Right lobe of liver (tissue), 6 donors: Measurements from ENCODE around the gene EXOC4. TPM values are rescaled to one million over a fixed set of nuclear protein-coding genes. Genes with fewer than 3 reads are reported as not detected.

Experiments used
- ATAC-seq, 4 donors: fragments of 200-7000 bp; cut with Tn5 transposase; one replicate each; pipeline ENCODE4 v1.9.1; 2020; ENCODE audit warnings: mild to moderate bottlenecking in 4 of 4, moderate library complexity in 4 of 4
- DNase-seq, 3 donors: peaks; one replicate each; pipeline ENCODE4 v3.0.0-alpha.2; 2020
- H3K27ac ChIP-seq, 3 donors: fragments of 200-600 bp; one replicate each; pipeline ENCODE4 v1.8.0; 2022
- H3K27me3 ChIP-seq, 2 donors: fragments of 200-600 bp; one replicate each; pipeline ENCODE4 v1.8.0; 2022
- H3K36me3 ChIP-seq, 4 donors: fragments of 200-600 bp; sonication (generic) in 1 of 4; one replicate each; pipeline versions ENCODE4 v1.5.1 to v1.8.0; 2017 to 2022; ENCODE audit warnings: control low read depth in 1 of 4
- H3K4me1 ChIP-seq, 4 donors: fragments of 200-600 bp; sonication (generic) in 1 of 4; one replicate each; pipeline versions ENCODE4 v1.5.1 to v1.8.0; 2017 to 2022; ENCODE audit warnings: control low read depth in 1 of 4
- H3K4me3 ChIP-seq, 3 donors: fragments of 200-600 bp; one replicate each; pipeline ENCODE4 v1.8.0; 2022
- H3K9me3 ChIP-seq, 4 donors: fragments of 200-600 bp; sonication (generic) in 1 of 4; one replicate each; pipeline versions ENCODE4 v1.5.1 to v1.8.0; 2017 to 2022; ENCODE audit warnings: control low read depth in 1 of 4
- CTCF ChIP-seq, 4 donors: fragments of 200-600 bp in 3 of 4; fragments of 450-650 bp in 1 of 4; IDR thresholded peaks; one replicate each; pipeline versions ENCODE4 v1.5.1 to v1.8.0; 2016 to 2022; ENCODE audit warnings: antibody characterized with exemption in 4 of 4, mild to moderate bottlenecking in 2 of 4
- POLR2A ChIP-seq: fragments of 450-650 bp; IDR thresholded peaks from one replicate; pipeline ENCODE4 v1.6.1; 2017; ENCODE audit warnings: antibody characterized with exemption, mild to moderate bottlenecking
- WGBS: methylation state at CpG from one replicate; pipeline ENCODE4 v1.1.6; 2018; ENCODE audit warnings: low coverage, low lambda C conversion rate; ENCODE audit not compliant: insufficient coverage; ENCODE audit errors: missing lambda C conversion rate; 5-methylcytosine and 5-hydroxymethylcytosine counted together
- intact Hi-C, 2 donors: fragments of 100-400 bp; cut with DNase I; formaldehyde crosslinking; loops; one replicate each; pipeline versions ENCODE4 v1.11.2 to v1.14.1; 2022
- total RNA-seq, 6 experiments: library from RNA; depleted of rRNA in 2 of 6; stranded (reverse); fragments of >200 nt in 2 of 6; fragmentation: NEBNext Ultra II Directional in 3 of 6; extraction: Animal tissue kit (Norgen Biotek cat#: 25700) in 3 of 6; gene quantifications; one replicate each; pipeline versions ENCODE4 v1.1.0 to v1.2.4, GENCODE V29; 2016 to 2023
- donor health status: DM: no; HTN: yes; CAD: no.
- donor health status: DM: no; HTN: no; CAD: no.
- donor health status: DM: no; HTN: no; CAD: no.
- donor health status: DM: no; HTN: yes; CAD: no.
- donor health status: DM: no; HTN: yes; CAD: no.

Gene EXOC4
- total RNA-seq, 6 experiments from 2014 or later = 23.7 to 33.5 (median 30.0) TPM

GRCh38 chr7:133290676-133291333, 37.9 kb downstream of the EXOC4 start:
- ATAC-seq = no peak
- no peak for TF ChIP-seq CTCF (IDR thresholded peaks at IDR 0.05)
- TF ChIP-seq POLR2A = no peak
- Histone ChIP-seq H3K9me3 (no peaks in the 10 kb centered on the region), H3K27me3 (no peaks in the 10 kb centered on the region), H3K36me3 (peaks cover 0 to 12% (median 0%) of the 10 kb centered on the region in 4 donors), H3K4me3 (no peak overlapping the region), H3K4me1 (no peaks in the 10 kb centered on the region), H3K27ac (no peak overlapping the region)
- DNase-seq = no peak
- WGBS = 76% methylated on average over 3 of the region's 3 CpGs
- intact Hi-C loops = no loop called here

- no peak overlapping the region for H3K27ac ChIP-seq
- no peak for DNase-seq
- no peaks in the 10 kb centered on the region for H3K9me3 ChIP-seq
- H3K36me3 ChIP-seq = peaks cover 0 to 12% (median 0%) of the 10 kb centered on the region in 4 donors
- no peak for TF ChIP-seq POLR2A
- no peak for TF ChIP-seq CTCF (IDR thresholded peaks at IDR 0.05)
- ATAC-seq = no peak
- H3K4me1 ChIP-seq = no peaks in the 10 kb centered on the region
- 100% methylated on average over 1 of the region's 1 CpG for WGBS
- intact Hi-C loops = no loop called here
- no peaks in the 10 kb centered on the region for H3K27me3 ChIP-seq
- H3K4me3 ChIP-seq = no peak overlapping the region
Measured at GRCh38 chr7:133292631-133293030, 39.8 kb downstream of the EXOC4 start.

GRCh38 chr7:133293384-133294160, 40.7 kb downstream of the EXOC4 start:
- no peak for ATAC-seq
- no peak for DNase-seq
- WGBS = 85% methylated on average over 6 of the region's 6 CpGs

GRCh38 chr7:133294234-133294633, 41.4 kb downstream of the EXOC4 start:
- no peaks in the 10 kb centered on the region for H3K27me3 ChIP-seq
- H3K4me1 ChIP-seq = no peaks in the 10 kb centered on the region
- ATAC-seq (no peak), DNase-seq (no peak)
- H3K9me3 ChIP-seq = no peaks in the 10 kb centered on the region
- intact Hi-C loops = no loop called here
- no peak overlapping the region for H3K27ac ChIP-seq
- no peak for TF ChIP-seq CTCF (IDR thresholded peaks at IDR 0.05)
- H3K36me3 ChIP-seq = peaks cover 0 to 8% (median 0%) of the 10 kb centered on the region in 4 donors
- no peak overlapping the region for H3K4me3 ChIP-seq

More at GRCh38 chr7:133293384-133294160, 40.7 kb downstream of the EXOC4 start:
- Histone ChIP-seq H3K27me3 (no peaks in the 10 kb centered on the region), H3K27ac (no peak overlapping the region), H3K4me3 (no peak overlapping the region), H3K36me3 (peaks cover 0 to 12% (median 0%) of the 10 kb centered on the region in 4 donors), H3K4me1 (no peaks in the 10 kb centered on the region), H3K9me3 (no peaks in the 10 kb centered on the region)
- intact Hi-C loops = no loop called here
- TF ChIP-seq CTCF (IDR thresholded peaks at IDR 0.05) = no peak
- TF ChIP-seq POLR2A = no peak
